Measurements from ENCODE around the gene IL1F10.

The IL1F10 gene

DNA sequence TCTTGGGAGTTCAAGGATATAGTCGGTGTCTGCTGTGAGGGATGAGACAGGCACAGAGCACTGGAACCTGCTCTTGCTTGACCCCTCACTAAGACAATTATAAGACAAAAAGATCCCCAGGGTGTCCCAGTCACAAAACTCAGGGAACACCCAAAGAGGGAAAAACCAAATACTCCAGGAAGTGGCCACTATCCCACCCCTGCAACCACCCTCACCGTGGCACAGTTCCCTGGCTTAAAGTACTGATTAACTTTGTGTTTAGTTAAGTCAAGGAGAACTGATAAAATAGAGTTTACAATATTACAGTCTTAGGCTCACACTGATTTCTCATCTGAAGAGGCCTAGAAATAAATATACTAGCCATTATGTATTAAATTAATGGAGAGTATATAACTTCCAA is 28.6 kb upstream of the IL1F10 start:
- no peak for DNase-seq
- Histone ChIP-seq H3K4me3 (ENCODE audit: insufficient read depth, low read depth, low read length, poor library complexity, severe bottlenecking) (no peak overlapping the region), H3K36me3 (ENCODE audit: control insufficient read depth, insufficient read depth, low read length) (no peaks in the 10 kb centered on the region), H3K4me1 (ENCODE audit: control insufficient read depth, insufficient read depth, low read length, poor library complexity, severe bottlenecking) (no peaks in the 10 kb centered on the region), H3K9me3 (ENCODE audit: control insufficient read depth, low read length) (no peaks in the 10 kb centered on the region), H3K27ac (ENCODE audit: insufficient read depth, low read length, poor library complexity, severe bottlenecking) (no peak overlapping the region), H3K27me3 (replicated peaks; ENCODE audit: control insufficient read depth, insufficient read depth, low read length, poor library complexity, severe bottlenecking) (no peaks in the 10 kb centered on the region)

GRCh38 chr2:113039719-113040118 is 28.1 kb upstream of the IL1F10 start:
- Histone ChIP-seq H3K27me3 (replicated peaks; ENCODE audit: control insufficient read depth, insufficient read depth, low read length, poor library complexity, severe bottlenecking) (no peaks in the 10 kb centered on the region), H3K9me3 (ENCODE audit: control insufficient read depth, low read length) (no peaks in the 10 kb centered on the region), H3K4me1 (ENCODE audit: control insufficient read depth, insufficient read depth, low read length, poor library complexity, severe bottlenecking) (no peaks in the 10 kb centered on the region), H3K27ac (ENCODE audit: insufficient read depth, low read length, poor library complexity, severe bottlenecking) (no peak overlapping the region), H3K4me3 (ENCODE audit: insufficient read depth, low read depth, low read length, poor library complexity, severe bottlenecking) (no peak overlapping the region), H3K36me3 (ENCODE audit: control insufficient read depth, insufficient read depth, low read length) (no peaks in the 10 kb centered on the region)
- DNase-seq, result no peak

GRCh38 chr2:113041871-113042270 is 25.9 kb upstream of the IL1F10 start:
- no peak overlapping the region for H3K27ac ChIP-seq (ENCODE audit: insufficient read depth, low read length, poor library complexity, severe bottlenecking)
- H3K36me3 ChIP-seq (ENCODE audit: control insufficient read depth, insufficient read depth, low read length), result no peaks in the 10 kb centered on the region
- no peak for DNase-seq
- no peaks in the 10 kb centered on the region for H3K9me3 ChIP-seq (ENCODE audit: control insufficient read depth, low read length)
- H3K27me3 ChIP-seq (replicated peaks; ENCODE audit: control insufficient read depth, insufficient read depth, low read length, poor library complexity, severe bottlenecking), result no peaks in the 10 kb centered on the region
- H3K4me3 ChIP-seq (ENCODE audit: insufficient read depth, low read depth, low read length, poor library complexity, severe bottlenecking), result no peak overlapping the region
- no peaks in the 10 kb centered on the region for H3K4me1 ChIP-seq (ENCODE audit: control insufficient read depth, insufficient read depth, low read length, poor library complexity, severe bottlenecking)

GRCh38 chr2:113046465-113046864 is 21.3 kb upstream of the IL1F10 start:
- Histone ChIP-seq H3K36me3 (ENCODE audit: control insufficient read depth, insufficient read depth, low read length) (no peaks in the 10 kb centered on the region), H3K9me3 (ENCODE audit: control insufficient read depth, low read length) (no peaks in the 10 kb centered on the region), H3K27ac (ENCODE audit: insufficient read depth, low read length, poor library complexity, severe bottlenecking) (no peak overlapping the region), H3K27me3 (replicated peaks; ENCODE audit: control insufficient read depth, insufficient read depth, low read length, poor library complexity, severe bottlenecking) (peaks cover 4% of the 10 kb centered on the region), H3K4me3 (ENCODE audit: insufficient read depth, low read depth, low read length, poor library complexity, severe bottlenecking) (no peak overlapping the region), H3K4me1 (ENCODE audit: control insufficient read depth, insufficient read depth, low read length, poor library complexity, severe bottlenecking) (no peaks in the 10 kb centered on the region)
- DNase-seq, result no peak

GRCh38 chr2:113050921-113051895 is 16.6 kb upstream of the IL1F10 start:
- no peaks in the 10 kb centered on the region for H3K9me3 ChIP-seq (ENCODE audit: control insufficient read depth, low read length)
- H3K36me3 ChIP-seq (ENCODE audit: control insufficient read depth, insufficient read depth, low read length), result no peaks in the 10 kb centered on the region
- no peak overlapping the region for H3K4me3 ChIP-seq (ENCODE audit: insufficient read depth, low read depth, low read length, poor library complexity, severe bottlenecking)
- no peak for DNase-seq
- H3K4me1 ChIP-seq (ENCODE audit: control insufficient read depth, insufficient read depth, low read length, poor library complexity, severe bottlenecking), result no peaks in the 10 kb centered on the region
- H3K27ac ChIP-seq (ENCODE audit: insufficient read depth, low read length, poor library complexity, severe bottlenecking), result no peak overlapping the region
- H3K27me3 ChIP-seq (replicated peaks; ENCODE audit: control insufficient read depth, insufficient read depth, low read length, poor library complexity, severe bottlenecking), result peaks cover 4% of the 10 kb centered on the region

GRCh38 chr2:113052396-113052917 is 15.3 kb upstream of the IL1F10 start, which contains the start of gene IL36B:
Gene IL36B (minus strand): TSS chr2:113052867.
- no peaks in the 10 kb centered on the region for H3K4me1 ChIP-seq (ENCODE audit: control insufficient read depth, insufficient read depth, low read length, poor library complexity, severe bottlenecking)
- DNase-seq, result no peak
- no peaks in the 10 kb centered on the region for H3K36me3 ChIP-seq (ENCODE audit: control insufficient read depth, insufficient read depth, low read length)
- H3K9me3 ChIP-seq (ENCODE audit: control insufficient read depth, low read length), result no peaks in the 10 kb centered on the region
- H3K27ac ChIP-seq (ENCODE audit: insufficient read depth, low read length, poor library complexity, severe bottlenecking), result no peak within 1 kb of the TSS
- H3K27me3 ChIP-seq (replicated peaks; ENCODE audit: control insufficient read depth, insufficient read depth, low read length, poor library complexity, severe bottlenecking), result peaks cover 4% of the 10 kb centered on the region
- H3K4me3 ChIP-seq (ENCODE audit: insufficient read depth, low read depth, low read length, poor library complexity, severe bottlenecking), result no peak within 1 kb of the TSS

GRCh38 chr2:113053666-113054065 is 14.1 kb upstream of the IL1F10 start:
- Histone ChIP-seq H3K4me3 (ENCODE audit: insufficient read depth, low read depth, low read length, poor library complexity, severe bottlenecking) (no peak overlapping the region), H3K27me3 (replicated peaks; ENCODE audit: control insufficient read depth, insufficient read depth, low read length, poor library complexity, severe bottlenecking) (peaks cover 4% of the 10 kb centered on the region), H3K4me1 (ENCODE audit: control insufficient read depth, insufficient read depth, low read length, poor library complexity, severe bottlenecking) (no peaks in the 10 kb centered on the region), H3K36me3 (ENCODE audit: control insufficient read depth, insufficient read depth, low read length) (no peaks in the 10 kb centered on the region), H3K27ac (ENCODE audit: insufficient read depth, low read length, poor library complexity, severe bottlenecking) (no peak overlapping the region), H3K9me3 (ENCODE audit: control insufficient read depth, low read length) (no peaks in the 10 kb centered on the region)
- DNase-seq, result no peak

GRCh38 chr2:113054066-113054465 is 13.7 kb upstream of the IL1F10 start:
- Histone ChIP-seq H3K27ac (ENCODE audit: insufficient read depth, low read length, poor library complexity, severe bottlenecking) (no peak overlapping the region), H3K4me3 (ENCODE audit: insufficient read depth, low read depth, low read length, poor library complexity, severe bottlenecking) (no peak overlapping the region), H3K9me3 (ENCODE audit: control insufficient read depth, low read length) (no peaks in the 10 kb centered on the region), H3K4me1 (ENCODE audit: control insufficient read depth, insufficient read depth, low read length, poor library complexity, severe bottlenecking) (no peaks in the 10 kb centered on the region), H3K27me3 (replicated peaks; ENCODE audit: control insufficient read depth, insufficient read depth, low read length, poor library complexity, severe bottlenecking) (peaks cover 2% of the 10 kb centered on the region), H3K36me3 (ENCODE audit: control insufficient read depth, insufficient read depth, low read length) (no peaks in the 10 kb centered on the region)
- no peak for DNase-seq

DNA sequence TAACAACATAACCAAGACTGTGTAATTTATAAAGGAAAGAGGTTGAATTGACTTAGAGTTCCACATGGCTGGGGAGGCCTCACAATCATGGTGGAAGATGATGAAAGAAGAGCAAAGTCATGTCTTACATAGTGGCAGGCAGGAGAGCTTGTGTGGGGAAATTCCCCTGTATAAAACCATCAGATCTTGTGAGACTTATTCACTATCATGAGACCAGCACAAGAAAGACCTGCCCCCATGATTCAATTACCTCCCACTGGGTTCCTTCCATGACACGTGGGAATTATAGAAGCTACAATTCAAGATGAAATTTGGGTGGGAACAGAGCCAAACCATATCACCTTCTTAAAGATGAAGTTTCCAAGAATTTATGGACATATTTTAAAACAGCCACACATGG is 11.2 kb upstream of the IL1F10 start:
- Histone ChIP-seq H3K27ac (ENCODE audit: insufficient read depth, low read length, poor library complexity, severe bottlenecking) (no peak overlapping the region), H3K9me3 (ENCODE audit: control insufficient read depth, low read length) (no peaks in the 10 kb centered on the region), H3K27me3 (replicated peaks; ENCODE audit: control insufficient read depth, insufficient read depth, low read length, poor library complexity, severe bottlenecking) (no peaks in the 10 kb centered on the region), H3K4me1 (ENCODE audit: control insufficient read depth, insufficient read depth, low read length, poor library complexity, severe bottlenecking) (no peaks in the 10 kb centered on the region), H3K4me3 (ENCODE audit: insufficient read depth, low read depth, low read length, poor library complexity, severe bottlenecking) (no peak overlapping the region), H3K36me3 (ENCODE audit: control insufficient read depth, insufficient read depth, low read length) (no peaks in the 10 kb centered on the region)
- no peak for DNase-seq

GRCh38 chr2:113057117-113057516 is 10.7 kb upstream of the IL1F10 start:
- Histone ChIP-seq H3K4me3 (ENCODE audit: insufficient read depth, low read depth, low read length, poor library complexity, severe bottlenecking) (no peak overlapping the region), H3K4me1 (ENCODE audit: control insufficient read depth, insufficient read depth, low read length, poor library complexity, severe bottlenecking) (no peaks in the 10 kb centered on the region), H3K9me3 (ENCODE audit: control insufficient read depth, low read length) (no peaks in the 10 kb centered on the region), H3K36me3 (ENCODE audit: control insufficient read depth, insufficient read depth, low read length) (no peaks in the 10 kb centered on the region), H3K27ac (ENCODE audit: insufficient read depth, low read length, poor library complexity, severe bottlenecking) (no peak overlapping the region), H3K27me3 (replicated peaks; ENCODE audit: control insufficient read depth, insufficient read depth, low read length, poor library complexity, severe bottlenecking) (no peaks in the 10 kb centered on the region)
- DNase-seq, result no peak
